GM12878 (cell line): Measurements from ENCODE around the gene FAM120AOS.

ENCODE experiments used
- CHD2 ChIP-seq: IDR thresholded peaks from 2 replicates; pipeline ENCODE4 v1.6.1; 2011; ENCODE audit warnings: low read depth, low read length, improper control_type of control experiment, borderline replicate concordance
- EZH2 ChIP-seq: IDR thresholded peaks from 2 replicates; pipeline ENCODE4 v1.6.1; 2012; ENCODE audit warnings: low read depth, mild to moderate bottlenecking, control low read depth, inconsistent platforms, low read length, borderline replicate concordance; ENCODE audit not compliant: control insufficient read depth
- FOS ChIP-seq: IDR thresholded peaks from 3 replicates; pipeline ENCODE4 v1.6.1; 2011; ENCODE audit warnings: borderline replicate concordance; ENCODE audit not compliant: insufficient read length; ENCODE audit errors: extremely low read depth
- HDAC2 ChIP-seq: fragments of 200-600 bp; sonication (generic); IDR thresholded peaks from 2 replicates; pipeline ENCODE4 v1.6.1; 2017
- RELA ChIP-seq: fragments of 450-650 bp; IDR thresholded peaks from 2 replicates; pipeline ENCODE4 v1.8.0; 2014; ENCODE audit warnings: borderline replicate concordance; ENCODE audit not compliant: partially characterized antibody
- SPI1 ChIP-seq: IDR thresholded peaks from 2 replicates; pipeline ENCODE4 v1.6.1; 2011; ENCODE audit warnings: low read depth, mild to moderate bottlenecking, low read length, moderate library complexity, borderline replicate concordance; ENCODE audit not compliant: insufficient read depth
- TF ChIP-seq, protein P1 (sequence below): IDR thresholded peaks from 2 replicates; pipeline ENCODE4 v1.6.1; 2012; ENCODE audit warnings: low read depth, low read length, improper control_type of control experiment
- TF ChIP-seq, protein P2 (sequence below): fragments of 450-650 bp; IDR thresholded peaks from 2 replicates; pipeline ENCODE4 v1.6.1; 2014; ENCODE audit warnings: mild to moderate bottlenecking
- TF ChIP-seq, protein P3 (sequence below), 3 experiments: IDR thresholded peaks in 2 of 3; conservative IDR thresholded peaks in 1 of 3; 2 replicates each; pipeline ENCODE4 v1.5.1; 2011; ENCODE audit warnings: low read depth in 3 of 3, low read length in 3 of 3, mild to moderate bottlenecking in 3 of 3, control low read depth in 2 of 3, moderate library complexity in 2 of 3, inconsistent platforms in 1 of 3, mixed read lengths in 1 of 3; ENCODE audit not compliant: control insufficient read depth in 2 of 3, insufficient read depth in 1 of 3; ENCODE audit errors: extremely low read depth in 1 of 3
- TF ChIP-seq, protein P4 (sequence below): fragments of 450-650 bp; conservative IDR thresholded peaks from 2 replicates; pipeline ENCODE4 v1.6.1; 2017; ENCODE audit warnings: mild to moderate bottlenecking, moderate library complexity

DNA sequence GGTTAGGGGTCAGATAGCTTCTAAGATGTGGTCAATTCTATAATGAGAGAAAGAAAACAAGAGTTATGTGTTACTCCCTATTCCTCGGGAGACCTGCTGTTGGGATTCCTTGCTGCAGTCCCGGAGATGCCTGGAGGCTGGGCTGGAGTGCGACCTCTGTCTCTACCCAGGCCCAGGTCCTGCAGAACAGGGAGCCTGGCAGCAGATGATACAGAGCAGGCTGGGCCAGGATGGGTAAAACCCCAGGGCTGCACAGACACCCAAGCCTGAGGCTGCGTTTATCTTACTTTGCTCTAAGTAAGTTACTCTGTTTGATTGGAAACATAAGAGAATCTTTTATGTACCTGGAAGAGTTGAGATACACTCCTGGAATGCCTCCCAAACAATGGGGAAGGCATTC lies 26.9 kb upstream of the FAM120AOS start:
- TF ChIP-seq, protein P1, sequence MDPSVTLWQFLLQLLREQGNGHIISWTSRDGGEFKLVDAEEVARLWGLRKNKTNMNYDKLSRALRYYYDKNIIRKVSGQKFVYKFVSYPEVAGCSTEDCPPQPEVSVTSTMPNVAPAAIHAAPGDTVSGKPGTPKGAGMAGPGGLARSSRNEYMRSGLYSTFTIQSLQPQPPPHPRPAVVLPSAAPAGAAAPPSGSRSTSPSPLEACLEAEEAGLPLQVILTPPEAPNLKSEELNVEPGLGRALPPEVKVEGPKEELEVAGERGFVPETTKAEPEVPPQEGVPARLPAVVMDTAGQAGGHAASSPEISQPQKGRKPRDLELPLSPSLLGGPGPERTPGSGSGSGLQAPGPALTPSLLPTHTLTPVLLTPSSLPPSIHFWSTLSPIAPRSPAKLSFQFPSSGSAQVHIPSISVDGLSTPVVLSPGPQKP, result no peak
- TF ChIP-seq CHD2, result no peak
- TF ChIP-seq, protein P2, sequence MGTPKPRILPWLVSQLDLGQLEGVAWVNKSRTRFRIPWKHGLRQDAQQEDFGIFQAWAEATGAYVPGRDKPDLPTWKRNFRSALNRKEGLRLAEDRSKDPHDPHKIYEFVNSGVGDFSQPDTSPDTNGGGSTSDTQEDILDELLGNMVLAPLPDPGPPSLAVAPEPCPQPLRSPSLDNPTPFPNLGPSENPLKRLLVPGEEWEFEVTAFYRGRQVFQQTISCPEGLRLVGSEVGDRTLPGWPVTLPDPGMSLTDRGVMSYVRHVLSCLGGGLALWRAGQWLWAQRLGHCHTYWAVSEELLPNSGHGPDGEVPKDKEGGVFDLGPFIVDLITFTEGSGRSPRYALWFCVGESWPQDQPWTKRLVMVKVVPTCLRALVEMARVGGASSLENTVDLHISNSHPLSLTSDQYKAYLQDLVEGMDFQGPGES, result no peak
- no peak for TF ChIP-seq EZH2
- no peak for TF ChIP-seq HDAC2
- TF ChIP-seq RELA, result no peak
- TF ChIP-seq, protein P3, sequence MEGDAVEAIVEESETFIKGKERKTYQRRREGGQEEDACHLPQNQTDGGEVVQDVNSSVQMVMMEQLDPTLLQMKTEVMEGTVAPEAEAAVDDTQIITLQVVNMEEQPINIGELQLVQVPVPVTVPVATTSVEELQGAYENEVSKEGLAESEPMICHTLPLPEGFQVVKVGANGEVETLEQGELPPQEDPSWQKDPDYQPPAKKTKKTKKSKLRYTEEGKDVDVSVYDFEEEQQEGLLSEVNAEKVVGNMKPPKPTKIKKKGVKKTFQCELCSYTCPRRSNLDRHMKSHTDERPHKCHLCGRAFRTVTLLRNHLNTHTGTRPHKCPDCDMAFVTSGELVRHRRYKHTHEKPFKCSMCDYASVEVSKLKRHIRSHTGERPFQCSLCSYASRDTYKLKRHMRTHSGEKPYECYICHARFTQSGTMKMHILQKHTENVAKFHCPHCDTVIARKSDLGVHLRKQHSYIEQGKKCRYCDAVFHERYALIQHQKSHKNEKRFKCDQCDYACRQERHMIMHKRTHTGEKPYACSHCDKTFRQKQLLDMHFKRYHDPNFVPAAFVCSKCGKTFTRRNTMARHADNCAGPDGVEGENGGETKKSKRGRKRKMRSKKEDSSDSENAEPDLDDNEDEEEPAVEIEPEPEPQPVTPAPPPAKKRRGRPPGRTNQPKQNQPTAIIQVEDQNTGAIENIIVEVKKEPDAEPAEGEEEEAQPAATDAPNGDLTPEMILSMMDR (IDR thresholded peaks at IDR 0.05 in 2 of 3, conservative IDR thresholded peaks at IDR 0.05 in 1 of 3; ENCODE audit: control insufficient read depth in 2 of 3, extremely low read depth in 1 of 3, insufficient read depth in 1 of 3, low read depth in 3 of 3, low read length in 3 of 3), result no peak
- TF ChIP-seq SPI1, result no peak
- TF ChIP-seq FOS, result no peak
- TF ChIP-seq, protein P4, sequence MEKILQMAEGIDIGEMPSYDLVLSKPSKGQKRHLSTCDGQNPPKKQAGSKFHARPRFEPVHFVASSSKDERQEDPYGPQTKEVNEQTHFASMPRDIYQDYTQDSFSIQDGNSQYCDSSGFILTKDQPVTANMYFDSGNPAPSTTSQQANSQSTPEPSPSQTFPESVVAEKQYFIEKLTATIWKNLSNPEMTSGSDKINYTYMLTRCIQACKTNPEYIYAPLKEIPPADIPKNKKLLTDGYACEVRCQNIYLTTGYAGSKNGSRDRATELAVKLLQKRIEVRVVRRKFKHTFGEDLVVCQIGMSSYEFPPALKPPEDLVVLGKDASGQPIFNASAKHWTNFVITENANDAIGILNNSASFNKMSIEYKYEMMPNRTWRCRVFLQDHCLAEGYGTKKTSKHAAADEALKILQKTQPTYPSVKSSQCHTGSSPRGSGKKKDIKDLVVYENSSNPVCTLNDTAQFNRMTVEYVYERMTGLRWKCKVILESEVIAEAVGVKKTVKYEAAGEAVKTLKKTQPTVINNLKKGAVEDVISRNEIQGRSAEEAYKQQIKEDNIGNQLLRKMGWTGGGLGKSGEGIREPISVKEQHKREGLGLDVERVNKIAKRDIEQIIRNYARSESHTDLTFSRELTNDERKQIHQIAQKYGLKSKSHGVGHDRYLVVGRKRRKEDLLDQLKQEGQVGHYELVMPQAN, result no peak
